ENCODE data around the gene NUDT7.
A peak's percentile ranks its signal among the peaks of the same experiment; 100 is the strongest.

Gene NUDT7

GRCh38 chr16:77722309-77723107, at the start of gene NUDT7:
Gene NUDT7, plus strand, starts transcription at chr16:77722514. Its CDS starts 69 bp downstream, at chr16:77722583.
- peak; percentile 86 for DNase-seq

- DNase-seq: no peak
Measured at GRCh38 chr16:77674888-77675287, 47.4 kb upstream of the NUDT7 start.

- DNase-seq: no peak
Measured at GRCh38 chr16:77675464-77676324, 46.6 kb upstream of the NUDT7 start.

- no peak for DNase-seq
Measured at GRCh38 chr16:77677129-77677528, 45.2 kb upstream of the NUDT7 start.

GRCh38 chr16:77679391-77679790, 42.9 kb upstream of the NUDT7 start:
- no peak for DNase-seq

GRCh38 chr16:77679901-77680300, 42.4 kb upstream of the NUDT7 start:
- no peak for DNase-seq

- DNase-seq: no peak
Measured at GRCh38 chr16:77680496-77680895, 41.8 kb upstream of the NUDT7 start.

GRCh38 chr16:77682586-77682985, 39.7 kb upstream of the NUDT7 start:
- no peak for DNase-seq

GRCh38 chr16:77683397-77684180, 38.7 kb upstream of the NUDT7 start:
- no peak for DNase-seq

- DNase-seq: no peak
Measured at GRCh38 chr16:77684181-77684526, 38.2 kb upstream of the NUDT7 start.

GRCh38 chr16:77686385-77686784, 35.9 kb upstream of the NUDT7 start:
- DNase-seq: no peak

GRCh38 chr16:77689971-77690370, 32.3 kb upstream of the NUDT7 start:
- DNase-seq: no peak

- DNase-seq: no peak
Measured at GRCh38 chr16:77690416-77690815, 31.9 kb upstream of the NUDT7 start.

- no peak for DNase-seq
Measured at GRCh38 chr16:77692612-77693011, 29.7 kb upstream of the NUDT7 start.

GRCh38 chr16:77696149-77696548, 26.2 kb upstream of the NUDT7 start:
- DNase-seq: no peak

GRCh38 chr16:77700846-77701245, 21.5 kb upstream of the NUDT7 start:
- no peak for DNase-seq

- DNase-seq: no peak
Measured at GRCh38 chr16:77705351-77705750, 17.0 kb upstream of the NUDT7 start.

- no peak for DNase-seq
Measured at GRCh38 chr16:77711179-77711578, 11.1 kb upstream of the NUDT7 start.

GRCh38 chr16:77711775-77712174, 10.5 kb upstream of the NUDT7 start:
- no peak for DNase-seq

GRCh38 chr16:77715145-77715544, 7.2 kb upstream of the NUDT7 start:
- no peak for DNase-seq

GRCh38 chr16:77721752-77722308, 484 bp upstream of the NUDT7 start:
- DNase-seq: no peak

GRCh38 chr16:77723108-77723514, 797 bp downstream of the NUDT7 start:
- DNase-seq: no peak

GRCh38 chr16:77724174-77724573, 1.9 kb downstream of the NUDT7 start:
- no peak for DNase-seq

Data from NCI-H510A (cell line).